GM18870 (cell line): ENCODE data around the gene SNX7.

Experiments
- ATAC-seq: cut with Tn5 transposase; IDR thresholded peaks from one replicate; pipeline ENCODE4 v1.9.1; 2021; ENCODE audit warnings: moderate library complexity; ENCODE audit not compliant: unreplicated experiment

The SNX7 gene, protein sequence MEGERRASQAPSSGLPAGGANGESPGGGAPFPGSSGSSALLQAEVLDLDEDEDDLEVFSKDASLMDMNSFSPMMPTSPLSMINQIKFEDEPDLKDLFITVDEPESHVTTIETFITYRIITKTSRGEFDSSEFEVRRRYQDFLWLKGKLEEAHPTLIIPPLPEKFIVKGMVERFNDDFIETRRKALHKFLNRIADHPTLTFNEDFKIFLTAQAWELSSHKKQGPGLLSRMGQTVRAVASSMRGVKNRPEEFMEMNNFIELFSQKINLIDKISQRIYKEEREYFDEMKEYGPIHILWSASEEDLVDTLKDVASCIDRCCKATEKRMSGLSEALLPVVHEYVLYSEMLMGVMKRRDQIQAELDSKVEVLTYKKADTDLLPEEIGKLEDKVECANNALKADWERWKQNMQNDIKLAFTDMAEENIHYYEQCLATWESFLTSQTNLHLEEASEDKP

DNA sequence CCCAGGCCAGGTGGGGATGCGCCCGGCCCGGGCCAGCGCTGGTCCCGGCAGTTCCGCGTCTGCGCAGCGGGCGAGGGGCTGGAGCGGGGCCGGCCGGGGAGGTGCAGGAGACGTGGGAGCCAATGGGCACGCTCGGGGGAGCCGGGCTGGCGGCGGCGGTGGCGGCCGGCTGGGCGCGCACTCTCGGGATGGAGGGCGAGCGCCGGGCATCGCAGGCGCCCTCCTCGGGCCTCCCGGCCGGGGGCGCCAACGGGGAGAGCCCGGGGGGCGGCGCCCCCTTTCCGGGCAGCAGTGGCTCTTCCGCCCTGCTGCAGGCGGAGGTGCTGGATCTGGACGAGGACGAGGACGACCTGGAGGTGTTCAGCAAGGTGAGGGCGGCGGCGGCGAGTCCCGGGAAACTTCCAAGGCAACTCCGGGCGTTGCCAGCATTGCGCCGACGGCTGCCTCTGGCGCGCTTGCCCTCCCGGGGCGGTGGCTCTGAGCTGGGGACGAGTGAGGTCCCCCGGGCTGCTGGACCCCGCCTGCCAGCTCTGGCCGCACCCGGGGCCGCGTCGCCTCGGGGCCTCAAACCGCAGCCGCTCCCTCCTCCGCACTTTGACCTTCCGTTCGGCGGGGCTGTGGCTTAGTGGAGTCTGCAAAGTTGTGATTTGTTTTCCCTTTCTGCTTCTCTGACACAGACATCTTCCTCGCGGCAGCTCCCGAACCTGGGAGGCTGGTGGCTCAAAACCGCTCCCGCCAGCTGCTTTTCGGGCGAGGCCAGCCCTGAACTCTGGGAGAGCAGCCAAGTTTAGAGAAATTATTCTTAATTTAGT is at the start of gene SNX7:
TSS of gene SNX7 (plus strand) at position 178 of the 812 bp plus-strand sequence. CDS start at position 189, 11 bp downstream.
- ATAC-seq: peak; percentile 59

DNA sequence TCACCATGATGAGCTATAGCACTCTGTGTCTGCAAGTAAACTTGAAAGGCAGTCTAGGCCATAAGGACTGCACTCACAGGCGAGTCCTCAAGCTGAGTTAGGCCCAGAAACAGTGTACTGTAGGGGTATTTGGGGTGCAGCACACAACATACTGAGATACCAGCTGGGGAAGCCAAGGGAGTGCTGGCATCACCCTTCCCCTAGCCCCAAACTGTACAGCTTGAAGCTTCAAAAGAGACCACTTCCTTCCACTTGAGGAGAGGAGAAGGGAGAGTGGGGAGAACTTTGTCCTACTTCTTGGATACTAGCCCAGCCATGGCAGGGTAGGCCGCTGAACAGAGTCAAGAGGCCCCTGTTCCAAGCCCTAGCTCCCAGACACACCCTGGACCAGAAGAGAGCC is 24.2 kb upstream of the SNX7 start:
- ATAC-seq: no peak

DNA sequence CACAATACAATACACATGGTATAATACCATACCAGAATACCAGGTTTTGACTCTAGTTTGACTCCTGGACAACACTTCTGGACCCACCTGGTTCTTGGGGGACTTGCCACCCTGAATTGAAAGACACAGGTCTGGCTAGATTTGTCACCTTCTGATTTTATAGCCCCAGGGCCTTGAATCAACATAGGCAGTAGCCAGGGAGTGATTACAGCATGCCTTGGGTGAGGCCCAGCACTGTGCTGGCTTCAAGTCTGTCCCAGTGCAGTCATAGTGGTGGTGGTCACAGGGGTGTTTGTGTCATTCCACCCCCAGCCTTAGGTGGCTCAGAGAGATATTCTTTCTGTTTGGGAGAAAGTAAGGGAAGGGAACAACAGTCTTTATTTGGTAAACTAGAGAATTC is 23.3 kb upstream of the SNX7 start:
- ATAC-seq: no peak

DNA sequence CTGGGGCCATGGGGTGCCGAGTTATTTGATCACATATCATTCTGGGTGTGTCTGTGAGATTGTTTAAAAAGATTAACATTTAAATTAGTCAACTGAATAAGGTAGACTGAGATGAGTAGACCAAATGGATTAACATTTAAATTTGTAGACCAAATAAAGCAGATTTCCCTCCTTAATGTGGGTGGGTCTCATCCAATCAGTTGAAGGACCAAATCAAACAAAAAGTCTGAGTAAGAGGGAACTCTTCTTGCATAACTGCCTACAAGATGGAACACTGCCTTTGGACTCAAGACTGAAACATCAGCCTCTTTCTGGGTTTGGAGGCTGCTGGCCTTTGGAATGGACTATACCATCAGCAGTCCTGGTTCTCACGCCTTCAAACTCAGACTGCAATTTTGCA is 17.0 kb upstream of the SNX7 start:
- no peak for ATAC-seq

DNA sequence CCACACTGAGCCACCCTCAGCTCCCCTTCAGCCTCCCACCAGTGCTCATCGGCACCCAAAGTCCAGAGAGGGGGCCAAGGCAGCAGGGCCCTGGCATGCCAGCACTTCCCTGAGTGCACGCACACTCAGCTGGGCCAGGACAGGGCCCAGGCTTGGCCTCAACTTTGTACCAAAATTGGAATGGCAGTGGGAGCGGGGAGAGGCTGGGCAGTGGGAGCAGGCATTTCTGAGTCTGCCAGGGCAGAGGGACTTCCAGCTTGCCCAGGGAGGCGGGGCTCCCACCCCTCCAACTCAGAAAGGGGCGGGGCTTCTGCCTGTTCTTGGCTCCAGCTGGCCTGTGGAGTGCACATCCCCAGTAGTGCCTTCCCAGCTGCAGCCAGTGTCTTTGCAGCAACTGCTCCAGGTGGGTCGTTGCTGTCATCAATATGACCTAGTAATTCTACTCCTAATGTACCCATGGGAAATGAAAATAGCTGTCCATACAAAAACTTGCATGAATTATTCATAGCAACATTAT is 10.3 kb upstream of the SNX7 start:
- no peak for ATAC-seq

DNA sequence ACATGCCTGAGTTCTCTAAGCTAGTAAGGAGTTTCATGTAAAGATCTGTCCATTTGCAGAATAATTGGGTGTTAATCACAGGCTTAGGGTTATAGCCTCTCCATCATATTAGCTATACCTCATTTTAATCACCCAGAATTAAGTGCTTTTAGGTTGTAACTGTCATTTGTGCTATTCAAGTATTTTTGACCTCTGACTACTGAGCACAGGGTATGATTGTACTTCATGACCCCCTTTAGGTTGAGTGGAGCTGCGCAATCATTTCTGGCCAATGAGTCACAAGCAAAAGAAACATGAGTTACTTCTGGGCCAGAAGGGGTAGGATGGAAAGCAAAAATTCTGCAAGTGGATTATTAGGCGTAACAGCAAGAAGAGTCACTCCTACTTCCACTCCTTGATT is 8.4 kb upstream of the SNX7 start:
- ATAC-seq: no peak

DNA sequence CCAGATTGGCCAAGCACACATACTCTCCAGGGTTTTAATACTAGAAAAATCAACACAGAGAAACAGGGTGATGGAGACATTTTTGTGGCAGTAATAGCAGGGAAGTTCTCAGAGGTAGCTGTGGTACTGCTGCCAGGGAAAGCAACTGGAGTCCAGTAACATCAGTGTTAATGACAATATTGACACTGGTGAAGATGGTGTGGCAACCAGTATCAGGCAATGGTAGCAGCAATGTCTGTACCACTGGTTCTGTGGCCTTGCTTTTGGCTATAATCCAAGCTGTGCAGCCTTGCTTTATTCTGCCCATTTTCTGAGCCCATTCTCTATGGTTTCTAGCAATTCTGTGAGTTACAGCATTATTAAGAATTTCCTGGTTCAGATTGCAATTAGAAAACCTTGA is 1.6 kb upstream of the SNX7 start:
- no peak for ATAC-seq

DNA sequence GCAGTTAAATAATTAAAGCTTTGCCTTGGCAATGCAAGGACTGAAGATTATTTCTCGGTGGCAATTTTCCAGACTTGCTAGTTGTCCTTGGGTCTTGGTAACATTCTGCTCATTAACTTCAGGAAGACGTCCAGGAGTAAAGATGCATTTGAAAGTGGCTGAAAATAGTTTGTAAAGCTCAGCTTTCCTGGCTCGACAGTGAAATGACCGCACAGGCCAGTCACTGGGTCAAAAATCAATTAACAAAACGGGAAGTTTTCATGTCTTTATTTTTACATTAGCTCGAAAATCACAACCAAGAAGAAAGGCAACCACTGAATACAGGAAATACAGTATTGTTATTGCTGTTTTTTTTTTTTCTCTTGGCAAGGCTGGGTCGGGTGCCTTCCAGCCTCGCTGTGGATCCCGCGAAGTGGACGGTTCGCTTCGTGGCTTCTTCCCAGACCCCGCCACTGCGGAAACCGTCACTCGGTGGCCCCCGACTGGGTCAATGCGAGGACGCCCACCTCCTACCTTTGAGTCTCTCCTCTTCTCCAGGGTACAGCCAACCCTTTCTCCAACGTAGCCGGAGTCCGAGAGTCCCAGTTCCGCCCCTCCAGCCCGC is 479 bp upstream of the SNX7 start:
- peak; percentile 23 for ATAC-seq

DNA sequence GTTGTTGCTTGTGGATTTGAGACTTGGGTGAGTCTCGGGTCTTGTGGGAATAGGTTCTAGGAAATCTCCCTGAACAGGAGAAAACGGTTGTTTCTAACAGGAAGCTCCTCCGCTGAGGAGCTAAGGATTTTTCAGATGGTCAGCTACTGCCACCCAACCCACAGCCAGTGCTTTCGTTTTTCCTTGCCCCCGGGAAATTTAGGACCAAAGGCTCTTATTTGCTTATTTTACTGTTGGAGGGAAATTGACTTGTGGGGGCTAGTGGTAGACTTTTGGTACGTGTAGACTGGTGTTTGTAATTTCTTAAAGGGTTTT is 792 bp downstream of the SNX7 start:
- ATAC-seq: no peak

DNA sequence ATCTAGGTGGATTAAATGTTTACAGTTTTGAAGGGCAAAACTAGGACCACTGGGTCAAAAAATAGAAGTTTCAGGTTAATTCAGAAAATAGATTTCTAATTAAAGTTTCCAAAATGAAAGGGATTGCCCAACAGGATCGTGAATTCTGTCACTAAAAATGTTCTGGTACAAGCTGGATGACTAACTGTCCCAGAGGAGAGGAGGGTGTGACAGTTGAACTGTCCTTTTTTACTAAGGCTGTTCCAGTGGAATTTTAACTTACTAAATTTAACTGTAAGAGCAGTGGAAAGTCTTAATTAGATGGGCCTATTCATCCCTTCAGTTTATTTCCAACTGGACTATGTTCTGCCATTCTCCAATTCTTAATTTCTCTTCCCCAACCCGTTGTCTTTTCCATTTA is 7.2 kb downstream of the SNX7 start:
- ATAC-seq: no peak

DNA sequence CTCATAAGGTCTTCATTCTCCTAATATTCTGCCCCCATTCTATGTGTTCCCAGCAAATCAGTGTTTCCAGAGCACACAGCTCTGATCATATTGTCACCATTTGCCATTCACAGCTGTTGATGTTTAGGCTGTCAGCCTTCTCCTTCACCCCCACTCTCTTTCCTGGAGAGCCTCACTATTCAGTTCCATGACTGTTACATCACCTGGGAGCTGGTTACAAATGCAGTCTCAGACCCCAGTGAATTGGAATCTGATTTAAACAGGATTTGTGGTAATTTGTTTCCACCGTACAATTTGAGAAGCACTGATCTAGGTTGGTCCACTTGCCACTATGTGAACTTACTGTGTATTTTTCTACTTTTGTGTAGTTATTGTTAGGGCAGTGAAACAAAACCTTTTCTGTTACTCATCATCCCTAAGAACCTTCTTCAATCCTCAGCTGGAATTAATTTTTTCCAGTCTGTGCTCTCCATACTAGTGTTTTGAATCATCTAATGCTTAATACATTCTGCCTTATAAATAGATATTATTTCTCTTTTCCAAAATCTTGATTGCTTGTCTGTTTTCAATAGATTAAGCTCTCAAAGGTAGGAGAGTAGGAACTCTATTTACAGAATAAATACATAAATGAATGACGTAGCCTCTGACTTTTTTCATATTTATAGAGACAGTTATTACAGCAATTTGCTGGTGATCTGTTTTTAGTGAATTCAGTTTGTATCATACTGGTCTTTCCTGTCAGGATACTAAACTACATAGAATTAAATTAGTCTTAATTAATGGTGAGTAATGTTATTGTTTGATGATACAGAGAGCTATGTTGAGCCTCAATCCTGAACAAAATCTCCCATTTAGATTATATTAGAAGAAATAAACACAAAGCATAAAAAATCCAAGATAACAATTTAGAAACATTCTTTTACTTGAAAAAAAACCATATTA is 8.1 kb downstream of the SNX7 start:
- ATAC-seq: no peak

DNA sequence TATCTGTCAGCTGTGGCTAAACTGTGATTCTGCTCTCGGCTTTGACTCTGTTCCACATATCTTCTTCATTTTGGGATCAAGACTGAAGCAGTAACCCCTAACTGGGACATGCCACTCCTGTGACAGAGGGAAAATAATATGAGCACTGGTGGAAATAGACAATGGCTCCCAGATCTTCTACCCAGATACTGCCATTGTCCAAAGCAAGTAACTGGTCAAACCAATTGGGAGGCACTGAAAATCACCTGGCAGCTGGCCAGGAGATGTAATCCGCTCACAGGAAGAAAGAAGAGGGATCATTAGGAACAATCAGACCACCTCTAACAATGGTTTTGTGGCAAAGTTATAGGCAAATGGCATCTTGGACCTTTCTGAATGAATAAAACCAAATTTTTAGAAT is 10.7 kb downstream of the SNX7 start:
- ATAC-seq: no peak

DNA sequence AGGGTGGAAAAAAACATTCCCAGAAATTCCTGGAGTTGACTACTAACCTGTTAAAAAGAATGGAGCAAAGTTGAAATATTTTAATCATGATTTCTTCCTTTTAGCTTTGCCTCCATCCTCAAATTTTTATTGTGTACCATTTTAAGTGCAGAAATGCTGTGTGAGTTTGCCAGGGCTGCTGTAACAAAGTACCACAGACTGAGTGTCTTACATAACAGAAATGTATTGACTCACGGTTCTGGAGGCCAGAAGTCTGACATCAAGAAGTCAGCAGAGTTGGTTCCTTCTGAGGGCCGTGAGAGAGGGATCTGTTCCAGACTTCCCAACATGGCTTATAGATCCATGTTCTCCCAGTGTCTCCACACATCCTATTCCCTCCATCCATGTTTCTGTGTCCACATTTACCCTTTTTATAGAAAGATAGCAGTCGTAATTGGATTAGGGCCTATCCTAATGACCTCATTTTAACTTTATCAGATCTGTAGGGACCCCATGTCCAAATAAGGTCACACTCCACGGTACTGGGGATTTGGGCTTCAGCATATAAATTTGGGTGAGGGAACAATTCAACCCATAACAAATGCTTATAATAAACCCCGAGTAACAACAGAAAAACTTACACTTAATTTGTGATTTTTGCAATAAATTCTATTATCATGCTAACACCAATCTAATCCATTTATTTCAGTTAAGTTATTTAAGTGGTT is 12.7 kb downstream of the SNX7 start:
- no peak for ATAC-seq

DNA sequence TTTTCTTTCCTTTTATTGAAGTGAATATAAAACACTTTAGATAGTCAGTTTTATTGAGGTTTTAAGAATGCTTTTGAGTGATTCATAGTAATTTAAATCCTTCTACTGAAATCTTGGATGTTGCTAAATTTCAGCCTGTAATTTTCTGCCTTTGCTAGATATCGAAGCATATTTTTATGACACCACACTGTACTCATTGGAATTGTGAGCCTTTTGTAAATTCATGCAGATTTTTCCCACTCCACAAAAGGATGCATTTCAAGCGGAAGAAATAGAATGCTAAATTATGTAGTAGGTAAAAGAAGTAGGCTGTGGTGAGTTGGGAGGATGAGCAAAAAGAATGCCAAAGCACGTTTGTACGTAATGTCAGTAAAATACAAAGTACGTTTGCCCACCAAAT is 13.8 kb downstream of the SNX7 start:
- no peak for ATAC-seq

DNA sequence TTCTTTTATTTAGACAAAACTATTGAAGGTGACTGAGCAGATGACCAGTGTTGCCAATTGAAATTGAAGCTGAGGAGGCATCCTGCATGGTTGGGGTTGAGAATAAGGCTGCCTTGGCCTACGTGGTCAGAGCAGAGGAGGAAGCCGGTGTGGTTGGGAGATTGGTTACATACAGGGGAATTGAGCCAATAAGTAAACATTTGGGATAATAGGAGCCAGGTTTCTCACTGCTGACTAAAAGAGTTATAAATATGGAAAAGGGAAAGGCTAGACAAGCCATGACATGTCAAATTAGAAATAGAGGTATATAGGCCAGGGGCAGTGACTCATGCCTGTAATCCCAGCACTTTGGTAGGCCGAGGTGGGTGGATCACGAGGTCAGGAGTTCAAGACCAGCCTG is 15.8 kb downstream of the SNX7 start:
- no peak for ATAC-seq

DNA sequence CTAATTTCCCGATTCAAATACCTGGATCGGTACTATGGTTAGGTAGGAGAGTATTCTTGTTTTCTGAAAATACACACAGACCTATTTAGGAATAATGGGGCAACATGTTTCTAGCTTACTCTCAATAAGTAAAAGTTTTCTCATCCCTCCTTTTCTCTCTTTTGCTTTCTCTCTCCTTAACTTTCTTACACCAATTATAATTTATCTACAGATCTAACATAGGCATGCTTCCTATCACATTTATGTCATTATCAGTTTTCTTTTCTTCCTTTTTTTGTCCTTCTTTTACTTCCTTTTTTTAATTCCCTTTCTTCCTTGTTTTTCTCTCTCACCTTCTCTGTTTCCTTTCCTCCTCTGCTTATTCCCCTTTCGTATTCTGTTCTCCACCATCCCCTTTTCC is 20.3 kb downstream of the SNX7 start:
- ATAC-seq: no peak

DNA sequence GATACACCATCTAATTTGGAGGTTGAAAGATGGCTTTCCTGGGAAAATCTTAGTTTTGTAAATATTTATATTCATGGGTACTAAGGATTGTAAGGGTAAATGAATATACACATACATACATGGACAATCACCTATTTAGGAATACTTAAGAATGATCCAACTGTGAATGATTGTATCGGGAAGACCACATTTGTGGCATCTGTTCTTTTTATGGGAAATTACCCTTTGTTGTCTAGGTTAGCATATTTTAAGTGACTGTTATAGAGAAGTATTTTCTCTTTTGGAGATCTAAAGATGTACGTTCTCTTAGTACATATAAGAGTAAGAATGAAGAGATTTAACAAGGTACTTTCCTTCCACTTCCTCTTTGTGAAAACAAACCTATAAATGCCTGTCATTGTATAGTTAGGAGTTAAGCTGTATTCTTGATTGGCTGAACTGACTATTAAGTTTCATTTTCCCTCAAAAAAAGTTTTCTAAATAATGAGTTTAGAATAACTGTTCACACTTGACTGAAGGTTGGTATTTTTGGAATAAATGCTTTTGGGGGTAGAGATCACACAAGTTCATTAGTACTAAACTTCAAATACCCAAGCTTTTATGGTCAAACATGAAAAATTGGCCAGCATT is 26.7 kb downstream of the SNX7 start:
- ATAC-seq: peak; percentile 74

DNA sequence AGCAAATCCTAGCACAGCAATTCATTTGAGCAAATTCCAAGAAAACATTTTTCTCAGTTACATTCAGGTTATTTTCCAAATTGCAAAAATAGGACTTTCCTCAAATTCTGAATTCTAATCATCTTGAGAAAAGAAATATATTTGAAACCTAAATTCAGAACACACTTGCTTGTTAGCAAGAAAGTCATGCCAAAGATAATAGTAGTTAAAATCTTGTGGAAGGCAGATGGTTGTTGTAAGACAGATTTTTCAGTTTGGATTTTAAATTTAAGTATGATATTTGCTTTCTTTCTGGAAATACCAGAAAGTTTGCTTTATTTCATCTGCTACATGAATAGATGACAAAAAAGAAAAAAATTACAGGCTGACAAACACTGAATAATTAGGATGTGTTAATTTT is 29.1 kb downstream of the SNX7 start:
- no peak for ATAC-seq

DNA sequence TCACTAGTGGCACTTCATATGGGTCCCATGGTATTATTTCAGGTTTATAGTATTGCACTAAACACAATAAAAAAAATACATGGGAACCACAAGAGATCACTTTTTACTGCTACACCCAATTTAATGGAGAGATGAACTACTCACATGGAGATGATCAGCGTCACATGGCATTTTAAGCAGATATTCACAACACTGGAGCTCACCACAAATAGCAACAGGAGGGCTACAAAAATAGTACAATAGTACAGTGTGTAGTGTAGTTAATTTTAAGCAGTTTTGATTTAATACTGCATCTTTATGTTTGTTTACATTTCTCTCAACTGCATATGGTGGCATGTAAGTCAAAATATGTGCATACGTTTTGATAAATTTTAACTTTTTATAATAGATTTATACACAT is 31.0 kb downstream of the SNX7 start:
- ATAC-seq: no peak

DNA sequence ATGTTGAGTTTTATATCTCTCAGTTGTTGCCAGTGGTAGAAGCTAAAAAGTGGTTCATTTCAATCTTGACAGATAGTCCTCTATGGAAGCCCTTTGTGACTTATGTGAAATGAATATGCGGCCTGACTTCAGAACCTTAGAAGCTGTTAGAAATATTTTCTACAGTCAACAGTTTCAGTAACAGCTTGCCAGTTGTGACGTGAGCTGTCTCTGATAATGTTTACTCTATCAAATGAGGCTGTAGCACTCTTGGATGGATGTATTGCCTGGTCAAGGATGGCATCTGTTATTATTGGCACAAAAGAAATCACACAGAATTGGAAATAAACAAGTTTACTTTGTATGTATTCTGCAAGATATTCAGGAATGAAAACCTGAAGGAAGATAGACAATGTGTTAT is 31.9 kb downstream of the SNX7 start:
- ATAC-seq: no peak
